Kidney capillary endothelial cell (primary cell): ENCODE measurements around the gene SEC14L2.
"Not testable (repeated sequence)": the region's sequence is repeated elsewhere in the genome, so short reads cannot be mapped to it uniquely, and the experiment has no call there.

Experiments used
- DNase-seq: peaks from one replicate; pipeline ENCODE4 v3.0.0-alpha.2; 2018; ENCODE audit warnings: low spot score

Gene SEC14L2

DNA sequence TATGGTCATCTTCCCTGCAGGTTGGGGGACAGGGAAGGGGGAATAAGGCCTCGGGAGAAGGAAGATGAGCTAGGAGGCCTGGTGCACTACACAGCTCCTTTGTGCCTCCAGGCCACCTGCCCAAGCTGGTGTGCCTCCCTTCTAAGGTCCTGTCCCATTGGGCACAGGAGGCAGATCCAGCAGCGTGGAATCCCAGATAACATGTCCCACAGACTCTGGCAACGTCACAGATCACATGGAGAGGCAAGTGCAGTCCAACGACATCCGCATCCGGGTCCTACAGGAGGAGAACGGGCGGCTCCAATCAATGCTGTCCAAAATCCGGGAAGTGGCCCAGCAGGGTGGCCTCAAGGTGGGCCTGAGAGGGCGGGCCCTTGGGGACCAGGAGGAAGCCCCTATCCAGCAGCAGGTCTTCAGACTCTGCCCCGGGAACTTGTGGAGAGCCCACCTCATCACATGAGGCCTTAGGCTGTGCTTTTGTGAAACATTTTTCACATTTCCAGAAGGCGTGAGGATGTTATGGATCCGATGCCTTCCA lies 21.4 kb upstream of the SEC14L2 start:
- no peak for DNase-seq

DNA sequence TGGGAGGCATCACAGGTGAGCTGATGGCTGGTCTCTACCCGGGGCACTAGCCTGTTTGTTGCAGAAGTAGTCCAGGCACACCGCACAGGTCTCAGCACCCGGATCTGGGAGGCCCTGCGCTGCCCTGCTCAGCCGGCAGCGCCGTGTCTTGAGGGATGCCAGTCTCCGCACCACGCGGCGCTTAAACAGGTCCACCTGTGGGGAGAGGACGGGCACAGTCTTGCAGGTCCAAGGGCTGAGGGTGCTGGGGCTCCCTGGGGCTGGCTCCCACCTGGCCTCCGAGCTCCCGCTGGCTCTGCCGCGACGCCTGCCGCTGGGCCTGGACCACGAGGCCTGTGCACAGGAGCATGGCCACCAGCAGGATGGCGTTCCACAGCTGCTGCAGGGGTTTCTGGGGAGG lies 16.8 kb upstream of the SEC14L2 start:
- no peak for DNase-seq

GRCh38 chr22:30381264-30381663 lies 15.6 kb upstream of the SEC14L2 start:
- no peak for DNase-seq

GRCh38 chr22:30382340-30382739 lies 14.5 kb upstream of the SEC14L2 start:
- DNase-seq: no peak

- DNase-seq: no peak
Measured at GRCh38 chr22:30383061-30383460, 13.8 kb upstream of the SEC14L2 start.

GRCh38 chr22:30385942-30386341 lies 10.9 kb upstream of the SEC14L2 start:
- DNase-seq: no peak

- DNase-seq: no peak
Measured at GRCh38 chr22:30386608-30386959, 10.2 kb upstream of the SEC14L2 start.

GRCh38 chr22:30386960-30387827 lies 9.6 kb upstream of the SEC14L2 start, which contains the start of gene RNF215:
Gene RNF215, minus strand, starts transcription at chr22:30387411. Its CDS starts 98 bp downstream, at chr22:30387313.
- peak; percentile 77 for DNase-seq

GRCh38 chr22:30390974-30391691 lies 5.7 kb upstream of the SEC14L2 start:
- DNase-seq: peak; percentile 75

DNA sequence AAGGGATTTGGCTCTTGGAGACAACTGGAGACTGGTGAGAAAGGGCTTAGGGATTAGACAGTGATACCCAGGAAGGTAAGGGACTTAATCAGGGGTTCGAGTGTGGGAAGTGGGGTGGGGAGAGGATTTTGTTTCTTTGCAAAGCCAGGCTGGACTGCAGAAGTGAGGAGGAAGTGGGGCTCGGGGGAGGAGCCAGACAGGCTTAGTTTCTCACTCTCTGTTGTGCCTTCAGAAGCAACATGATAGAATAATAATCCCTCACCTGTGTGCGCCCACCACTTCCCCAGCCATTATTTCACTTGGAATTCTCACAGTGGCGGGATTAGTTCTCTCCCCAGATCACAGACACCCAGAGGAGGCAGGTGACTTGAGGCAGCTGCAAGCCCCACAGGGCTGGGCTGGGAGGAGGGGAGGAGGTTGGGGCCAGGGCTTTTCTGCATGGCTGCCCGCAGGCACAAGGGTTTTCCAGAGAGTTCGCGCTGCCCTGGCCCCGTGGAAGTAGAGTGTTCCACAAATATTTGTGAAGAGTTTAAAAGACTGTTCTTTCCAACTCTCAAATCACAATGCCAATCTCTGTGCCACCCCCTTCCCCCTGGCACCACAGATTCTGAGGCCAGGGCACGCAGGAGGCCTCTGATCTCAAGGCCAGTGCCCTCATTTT lies 4.0 kb upstream of the SEC14L2 start:
- DNase-seq: no peak

- no peak for DNase-seq
Measured at GRCh38 chr22:30393322-30393680, 3.5 kb upstream of the SEC14L2 start.

- no peak for DNase-seq
Measured at GRCh38 chr22:30393885-30394284, 2.9 kb upstream of the SEC14L2 start.

DNA sequence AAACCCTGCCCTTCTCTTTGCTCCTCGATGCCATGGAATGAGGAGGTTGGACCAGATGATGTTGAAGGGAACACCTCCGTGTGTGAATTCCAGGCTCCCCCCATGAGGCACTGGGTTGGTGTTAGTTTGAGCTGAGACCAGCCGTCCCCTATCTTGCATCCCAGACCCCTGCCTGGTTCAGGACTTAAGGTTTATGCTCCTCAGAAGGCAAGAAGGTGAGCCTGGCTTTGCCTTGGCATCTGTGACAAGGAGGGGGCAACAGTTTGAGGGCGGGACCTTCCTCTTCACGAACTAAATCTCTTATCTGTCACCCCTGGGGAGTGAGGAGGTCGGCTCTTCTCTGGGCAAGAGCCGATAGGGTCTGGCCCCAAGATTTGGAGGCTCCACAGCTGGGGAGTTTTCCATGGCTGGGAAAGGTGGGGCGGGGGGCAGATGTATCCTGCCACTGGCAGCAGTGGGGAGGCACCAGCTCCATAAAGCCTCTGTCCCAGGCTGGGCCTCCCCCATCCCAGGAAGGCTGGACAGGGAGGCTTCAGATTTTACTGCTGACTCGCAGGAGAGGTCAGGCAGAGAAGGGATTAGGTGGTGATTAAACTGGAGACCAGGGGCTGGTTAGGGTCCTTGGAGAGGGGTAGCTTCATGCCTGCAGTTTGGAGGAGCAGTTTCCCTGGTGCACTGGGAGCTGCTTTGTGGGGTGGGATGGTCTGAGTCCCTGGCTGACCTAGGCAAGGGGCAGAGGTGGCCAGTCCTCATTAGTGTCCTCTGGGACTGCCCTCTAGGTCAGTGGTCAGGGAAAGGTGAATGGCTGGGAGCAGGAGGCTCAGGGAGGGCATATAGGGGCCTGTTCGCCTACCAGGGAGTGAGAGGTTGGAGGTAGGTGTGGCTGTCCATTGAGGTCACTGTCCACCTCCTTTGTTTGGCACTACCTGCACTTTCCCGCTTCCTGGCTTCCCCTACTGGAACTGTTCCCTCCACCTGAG lies 1.1 kb downstream of the SEC14L2 start:
- DNase-seq: no peak

- no peak for DNase-seq
Measured at GRCh38 chr22:30398685-30399680, 2.2 kb downstream of the SEC14L2 start.

DNA sequence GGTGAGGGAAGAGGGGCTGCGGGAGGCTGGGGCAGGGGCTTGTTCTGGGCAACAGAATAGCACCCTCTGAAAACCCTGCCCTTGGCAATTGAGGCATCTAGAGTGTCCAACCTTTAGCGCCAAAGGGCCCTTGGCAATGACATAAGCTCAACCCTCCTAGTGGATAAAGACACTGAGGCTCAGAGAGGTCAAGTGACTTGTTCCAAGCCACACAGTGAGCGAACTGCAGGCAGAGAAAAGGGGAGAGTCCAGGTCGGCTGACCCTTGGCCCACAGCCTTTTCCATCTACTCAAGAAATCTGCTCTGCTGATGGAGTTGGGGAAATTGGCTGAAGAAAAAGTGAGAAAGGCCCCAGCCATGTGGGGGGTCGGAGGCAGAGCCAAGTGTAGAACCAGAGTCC lies 2.9 kb downstream of the SEC14L2 start:
- no peak for DNase-seq

DNA sequence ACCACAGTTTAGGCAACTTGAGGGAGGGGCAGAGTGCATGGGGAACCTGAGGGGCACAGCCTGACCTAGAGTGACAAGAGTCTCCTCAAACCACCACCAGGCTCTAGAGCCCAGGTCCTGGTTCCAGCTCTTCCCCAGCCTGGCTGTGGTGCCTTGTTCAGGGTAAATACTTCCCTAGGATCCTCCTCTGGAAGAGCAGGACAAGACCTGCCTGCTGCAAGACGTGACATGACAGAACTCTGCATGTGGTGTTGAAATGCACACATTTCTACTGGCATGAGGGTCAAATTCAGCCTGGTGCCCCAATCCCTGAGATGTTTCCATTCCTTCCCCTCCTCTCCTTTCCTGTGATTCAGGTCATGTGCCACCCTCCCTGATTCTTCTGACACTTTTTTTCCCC lies 3.3 kb downstream of the SEC14L2 start:
- no peak for DNase-seq

- DNase-seq: not testable (repeated sequence)
Measured at GRCh38 chr22:30401024-30401423, 4.2 kb downstream of the SEC14L2 start.

DNA sequence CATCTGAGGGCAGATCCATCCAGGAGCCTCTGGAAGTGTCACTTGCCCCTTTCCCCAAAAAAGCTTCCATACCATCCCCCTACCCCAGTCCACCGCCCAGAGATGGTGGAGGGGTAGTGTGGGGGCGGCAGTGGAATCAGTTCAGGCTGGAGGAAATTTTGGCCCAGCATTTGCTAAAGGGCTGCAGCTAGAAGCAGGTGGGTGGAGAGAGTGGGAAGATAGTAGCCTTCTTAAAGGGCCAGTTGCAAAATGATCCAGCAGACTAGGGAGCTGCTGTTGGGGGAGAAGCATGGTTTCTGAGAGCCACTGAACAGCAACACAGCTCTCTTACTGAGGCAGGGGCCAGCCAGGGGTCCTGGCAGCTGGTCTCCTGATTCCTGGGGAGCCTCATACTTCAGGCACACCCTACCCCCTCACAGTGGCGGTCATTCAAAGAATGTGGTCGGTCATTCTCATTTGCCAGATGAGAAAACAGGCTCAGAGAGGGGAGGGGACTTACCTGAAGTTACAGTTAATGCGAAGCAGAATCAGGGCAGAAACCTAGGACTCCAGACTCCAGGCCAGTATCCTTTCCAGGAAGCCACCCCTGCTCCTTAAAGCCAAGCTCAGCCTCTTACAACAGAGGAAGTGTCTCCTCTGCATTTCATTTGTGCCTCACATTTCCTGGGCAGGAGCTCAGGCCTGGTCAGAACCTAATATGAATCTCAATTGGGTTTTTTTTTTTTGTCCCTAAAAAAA lies 5.4 kb downstream of the SEC14L2 start:
- no peak for DNase-seq

DNA sequence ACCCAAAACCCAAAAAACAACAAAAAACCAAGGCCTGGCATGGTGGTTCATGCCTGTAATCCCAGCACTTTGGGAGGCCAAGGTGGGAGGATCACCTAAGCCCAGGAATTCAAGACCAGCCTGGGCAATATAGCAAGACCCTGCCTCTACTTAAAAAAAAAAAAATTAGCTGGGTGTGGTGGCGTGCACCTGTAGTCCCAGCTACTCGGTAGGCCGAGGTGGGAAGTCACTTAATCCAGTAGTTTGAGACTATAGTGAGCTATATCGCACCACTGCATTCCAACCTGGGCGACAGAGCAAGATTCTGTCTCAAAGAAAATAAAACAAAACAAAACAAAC lies 5.9 kb downstream of the SEC14L2 start:
- DNase-seq: not testable (repeated sequence)

GRCh38 chr22:30404307-30404706 lies 7.5 kb downstream of the SEC14L2 start:
- no peak for DNase-seq
